ENCODE measurements around the gene NCSTN.

Gene NCSTN

DNA sequence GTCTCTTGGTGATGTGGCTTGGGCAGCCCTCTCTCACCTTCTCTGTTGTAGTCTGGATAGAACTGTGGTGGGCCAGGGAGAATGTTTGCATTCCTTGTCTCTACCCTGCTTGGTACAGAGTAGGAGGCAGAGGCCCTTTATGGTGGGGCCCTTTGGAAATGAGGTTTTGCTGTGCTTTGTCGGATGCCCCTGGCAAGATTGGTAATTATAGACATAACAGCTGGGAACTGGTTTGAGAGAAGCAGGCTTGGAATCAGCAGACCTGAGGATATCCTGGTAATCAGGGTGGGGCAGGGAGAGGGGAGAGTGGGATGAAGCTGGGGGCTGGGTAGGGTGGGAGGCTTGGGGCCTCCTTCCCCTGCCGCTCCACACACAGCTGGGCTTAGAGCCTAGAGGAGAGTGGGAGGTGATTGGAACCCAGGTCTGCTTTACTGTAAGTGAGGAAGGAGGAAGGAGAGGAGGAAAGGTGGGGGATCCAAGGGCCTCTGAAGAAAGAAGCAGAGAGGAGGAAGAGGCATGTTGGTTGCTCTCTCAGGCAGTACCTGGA, 62.2 kb downstream of the NCSTN start:
- DNase-seq (ENCODE audit: low read depth in 2 of 2) = no peak

DNA sequence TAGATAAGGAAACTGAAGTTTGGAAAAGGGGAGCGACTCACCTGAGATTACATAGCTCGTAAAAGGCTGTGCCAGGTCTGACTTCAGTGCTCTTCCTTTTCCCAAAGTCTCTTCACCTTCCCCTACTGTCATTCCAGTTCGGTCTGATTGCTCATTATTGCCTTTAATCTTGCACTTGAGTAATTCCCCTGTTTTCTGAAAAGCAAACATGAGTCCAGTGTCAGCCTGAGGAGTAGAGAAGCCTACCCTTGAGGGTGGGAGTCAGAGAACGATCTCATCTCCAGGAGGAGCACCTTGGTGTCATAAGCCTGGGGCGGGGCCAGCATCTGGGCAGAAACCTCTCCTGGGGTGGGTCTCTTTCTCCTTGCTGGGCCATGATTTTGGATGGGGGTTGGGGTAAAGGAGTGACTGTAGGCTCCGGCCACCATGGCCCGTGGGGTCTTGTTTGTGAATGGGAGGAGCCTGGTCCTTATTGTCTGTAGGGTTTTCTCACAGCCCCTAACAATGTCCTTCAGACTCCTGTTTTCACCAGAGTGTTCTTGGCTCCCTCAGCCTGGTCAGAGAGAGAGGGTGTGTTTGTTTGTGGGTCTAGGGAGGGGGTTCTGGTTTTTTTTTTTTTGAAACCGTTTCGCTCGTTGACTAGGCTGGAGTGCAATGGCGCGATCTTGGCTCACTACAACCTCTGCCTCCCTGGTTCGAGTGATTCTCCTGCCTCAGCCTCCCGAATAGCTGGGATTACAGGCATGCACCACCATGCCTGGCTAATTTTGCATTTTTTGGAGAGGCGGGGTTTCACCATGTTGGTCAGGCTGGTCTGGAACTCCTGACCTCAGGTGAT, 63.2 kb downstream of the NCSTN start:
- no peak for DNase-seq (ENCODE audit: low read depth in 2 of 2)

DNA sequence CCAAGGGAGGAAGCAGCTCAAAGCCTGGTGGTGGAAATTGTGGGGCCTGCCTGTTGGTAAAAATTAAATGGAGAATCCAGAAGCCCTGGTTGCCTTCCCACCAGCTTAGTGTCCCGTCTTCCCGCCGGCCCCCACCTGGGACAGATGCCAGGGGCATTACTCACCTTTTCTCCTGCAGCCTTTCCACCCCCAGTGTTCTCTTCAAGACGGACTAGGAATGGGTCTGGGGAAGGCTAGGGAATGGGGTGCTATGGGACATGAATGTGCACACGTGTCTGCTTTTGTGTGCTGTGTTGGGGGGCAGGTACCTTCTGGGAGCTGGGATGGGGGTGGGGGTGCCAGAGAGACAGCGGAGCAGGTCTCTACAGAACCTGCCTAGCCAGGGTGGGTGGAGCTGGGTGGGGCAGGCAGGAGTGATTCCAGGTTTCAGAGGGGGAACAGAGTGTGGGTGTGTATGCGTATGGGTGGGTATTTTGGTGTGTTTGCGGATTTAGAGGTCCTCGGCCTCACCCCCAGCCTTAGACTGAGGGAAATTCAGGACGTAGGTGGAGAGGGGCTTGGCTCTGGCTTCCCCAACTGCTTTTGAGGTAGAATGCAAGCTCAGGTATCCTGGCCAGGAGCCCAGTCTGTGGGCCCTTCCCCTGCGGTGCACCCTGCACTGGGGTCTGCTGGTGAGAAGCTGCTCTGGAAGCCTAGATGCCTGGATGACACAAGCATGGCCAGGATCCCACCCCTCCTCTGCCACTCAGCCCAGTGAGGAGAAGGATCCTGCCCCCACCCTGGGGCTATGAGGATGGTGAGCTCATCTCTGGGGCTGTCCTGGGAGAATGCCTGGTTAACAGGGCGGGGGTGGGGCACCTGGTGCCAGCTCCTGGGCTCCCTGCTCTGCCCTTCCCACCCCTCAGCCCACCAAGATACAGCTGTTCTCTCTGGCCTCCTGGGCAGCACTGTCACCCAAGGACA, 64.9 kb downstream of the NCSTN start:
- no peak for DNase-seq (ENCODE audit: low read depth in 2 of 2)
